Sigmoid colon (tissue), 7 donors: ENCODE results near the gene GSG1L. TPM values are rescaled to one million over a fixed set of nuclear protein-coding genes. Genes with fewer than 3 reads are reported as not detected.

Source experiments
- DNase-seq: peaks from one replicate; pipeline ENCODE4 v3.0.0-alpha.2; 2019
- H3K27ac ChIP-seq, 4 donors: fragments of 200-600 bp; sonication (generic); one replicate each; pipeline ENCODE4 v1.5.1; 2016 to 2019; ENCODE audit warnings: mild to moderate bottlenecking in 1 of 4
- H3K27me3 ChIP-seq, 3 donors: fragments of 200-600 bp; sonication (generic); one replicate each; pipeline ENCODE4 v1.5.1; 2019; ENCODE audit warnings: mild to moderate bottlenecking in 1 of 3
- H3K36me3 ChIP-seq, 4 donors: fragments of 200-600 bp; sonication (generic); one replicate each; pipeline ENCODE4 v1.5.1; 2016 to 2019
- H3K4me1 ChIP-seq, 4 donors: fragments of 200-600 bp; sonication (generic); one replicate each; pipeline ENCODE4 v1.5.1; 2017 to 2019
- H3K4me3 ChIP-seq, 4 donors: fragments of 200-600 bp; sonication (generic); one replicate each; pipeline ENCODE4 v1.5.1; 2017 to 2019; ENCODE audit warnings: mild to moderate bottlenecking in 2 of 4, moderate library complexity in 1 of 4
- H3K9me3 ChIP-seq, 4 donors: fragments of 200-600 bp in 3 of 4; sonication (generic) in 3 of 4; one replicate each; pipeline versions ENCODE4 v1.5.1 to v1.6.1; 2013 to 2019
- EP300 ChIP-seq, 4 donors: sonication (generic); formaldehyde crosslinking; IDR thresholded peaks; one replicate each; pipeline ENCODE4 v1.6.1; 2017; ENCODE audit warnings: antibody characterized with exemption in 4 of 4
- POLR2A ChIP-seq, 2 donors: fragments of 450-650 bp; IDR thresholded peaks; one replicate each; pipeline ENCODE4 v1.6.1; 2016; ENCODE audit warnings: antibody characterized with exemption in 2 of 2, mild to moderate bottlenecking in 2 of 2, moderate library complexity in 2 of 2
- POLR2AphosphoS5 ChIP-seq, 4 donors: sonication (generic); formaldehyde crosslinking; IDR thresholded peaks; one replicate each; pipeline ENCODE4 v1.6.1; 2017; ENCODE audit warnings: antibody characterized with exemption in 4 of 4
- WGBS, 2 donors: extraction: QIAGEN DNeasy Blood & Tissue Kit; methylation state at CpG; one replicate each; pipeline ENCODE4 v1.1.7; 2013; 5-methylcytosine and 5-hydroxymethylcytosine counted together
- intact Hi-C: fragments of 100-400 bp; cut with DNase I; formaldehyde crosslinking; loops from one replicate; pipeline ENCODE4 v1.15.1; 2023
- polyA plus RNA-seq, 3 donors: library from polyadenylated mRNA; stranded (reverse); fragments of 200-250 nt; gene quantifications; one replicate each; pipeline ENCODE4 v1.2.3, GENCODE V29; 2013
- total RNA-seq, 4 donors: library from RNA; depleted of rRNA; stranded (reverse); fragments of >200 nt; gene quantifications; one replicate each; pipeline ENCODE4 v1.1.0, GENCODE V29; 2016
- TF ChIP-seq, protein P1 (sequence below), 4 experiments: fragments of 450-650 bp in 3 of 4; fragments of 200-600 bp in 1 of 4; IDR thresholded peaks; one replicate each; pipeline ENCODE4 v1.5.1; 2016 to 2019; ENCODE audit warnings: antibody characterized with exemption in 4 of 4, mild to moderate bottlenecking in 3 of 4, moderate library complexity in 2 of 4
- donor health status: healthy with polysubstance abuse.
- donor health status: Bipolar disorder and iron deficiency.
- donor health status: healthy.

The GSG1L gene
- total and polyA plus RNA-seq, 7 donors: 0.25 to 0.66 (median 0.36) TPM; not detected in 2

DNA sequence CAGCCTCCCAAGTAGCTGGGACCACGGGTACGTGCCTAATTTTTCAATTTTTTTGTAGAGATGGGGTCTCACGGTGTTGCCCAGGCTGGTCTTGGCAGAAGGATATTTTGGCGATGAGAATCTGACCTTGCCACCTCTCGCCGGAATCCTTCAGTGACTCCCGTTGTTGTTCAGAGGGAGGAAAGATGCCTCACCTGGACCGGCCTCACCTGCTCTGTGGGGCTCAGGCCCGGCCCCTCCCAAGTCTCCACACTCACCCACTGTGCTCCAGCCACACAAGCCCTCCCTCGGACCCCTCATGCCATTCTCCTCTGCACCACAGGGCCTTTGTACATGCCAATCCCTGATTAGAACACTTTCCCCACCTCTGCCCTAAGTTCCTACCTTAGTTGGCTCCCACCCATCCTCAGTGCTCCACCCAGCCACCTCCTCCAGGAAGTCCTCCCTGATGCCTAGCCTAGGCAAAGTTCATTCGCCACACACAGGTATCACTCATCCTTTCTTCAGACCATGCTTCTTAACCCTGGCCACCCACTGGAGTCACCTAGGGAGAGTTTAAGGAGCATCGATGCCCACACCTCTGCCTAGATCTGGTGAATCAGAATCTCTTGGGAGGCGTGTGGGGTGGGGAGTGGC lies 136.1 kb downstream of the GSG1L start:
- no peaks in the 10 kb centered on the region for H3K4me1 ChIP-seq
- no peaks in the 10 kb centered on the region for H3K9me3 ChIP-seq
- DNase-seq: no peak
- intact Hi-C loops: no loop called here
- H3K36me3 ChIP-seq: no peaks in the 10 kb centered on the region
- TF ChIP-seq POLR2A (IDR thresholded peaks at IDR 0.05): no peak
- TF ChIP-seq, protein P1, sequence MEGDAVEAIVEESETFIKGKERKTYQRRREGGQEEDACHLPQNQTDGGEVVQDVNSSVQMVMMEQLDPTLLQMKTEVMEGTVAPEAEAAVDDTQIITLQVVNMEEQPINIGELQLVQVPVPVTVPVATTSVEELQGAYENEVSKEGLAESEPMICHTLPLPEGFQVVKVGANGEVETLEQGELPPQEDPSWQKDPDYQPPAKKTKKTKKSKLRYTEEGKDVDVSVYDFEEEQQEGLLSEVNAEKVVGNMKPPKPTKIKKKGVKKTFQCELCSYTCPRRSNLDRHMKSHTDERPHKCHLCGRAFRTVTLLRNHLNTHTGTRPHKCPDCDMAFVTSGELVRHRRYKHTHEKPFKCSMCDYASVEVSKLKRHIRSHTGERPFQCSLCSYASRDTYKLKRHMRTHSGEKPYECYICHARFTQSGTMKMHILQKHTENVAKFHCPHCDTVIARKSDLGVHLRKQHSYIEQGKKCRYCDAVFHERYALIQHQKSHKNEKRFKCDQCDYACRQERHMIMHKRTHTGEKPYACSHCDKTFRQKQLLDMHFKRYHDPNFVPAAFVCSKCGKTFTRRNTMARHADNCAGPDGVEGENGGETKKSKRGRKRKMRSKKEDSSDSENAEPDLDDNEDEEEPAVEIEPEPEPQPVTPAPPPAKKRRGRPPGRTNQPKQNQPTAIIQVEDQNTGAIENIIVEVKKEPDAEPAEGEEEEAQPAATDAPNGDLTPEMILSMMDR (IDR thresholded peaks at IDR 0.05): no peak
- WGBS, 2 donors: 76 to 83% methylated on average over 13 of the region's 13 CpGs
- no peak overlapping the region for H3K4me3 ChIP-seq
- H3K27me3 ChIP-seq: peaks cover 0 to 9% (median 0%) of the 10 kb centered on the region in 3 donors
- H3K27ac ChIP-seq: no peak overlapping the region

DNA sequence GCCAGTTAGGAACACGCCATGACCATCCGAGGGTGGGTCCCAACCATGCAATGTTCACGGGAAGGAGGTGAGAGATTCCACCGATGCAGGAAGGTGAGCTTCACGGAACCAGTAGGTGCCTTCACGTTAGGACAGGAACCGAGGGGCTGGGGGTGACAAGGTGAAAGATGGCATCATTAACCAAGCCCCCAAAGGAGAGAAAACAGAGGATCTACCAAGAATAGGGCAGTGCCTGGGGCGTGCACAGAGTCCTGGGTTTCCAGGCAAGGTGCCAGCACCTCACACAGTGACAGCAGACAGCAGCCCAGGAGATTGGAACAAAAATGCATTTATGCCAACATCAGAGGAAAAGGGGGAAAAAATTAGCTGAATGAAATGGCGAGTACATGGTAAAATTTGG lies 137.9 kb downstream of the GSG1L start:
- intact Hi-C loops: no loop called here

DNA sequence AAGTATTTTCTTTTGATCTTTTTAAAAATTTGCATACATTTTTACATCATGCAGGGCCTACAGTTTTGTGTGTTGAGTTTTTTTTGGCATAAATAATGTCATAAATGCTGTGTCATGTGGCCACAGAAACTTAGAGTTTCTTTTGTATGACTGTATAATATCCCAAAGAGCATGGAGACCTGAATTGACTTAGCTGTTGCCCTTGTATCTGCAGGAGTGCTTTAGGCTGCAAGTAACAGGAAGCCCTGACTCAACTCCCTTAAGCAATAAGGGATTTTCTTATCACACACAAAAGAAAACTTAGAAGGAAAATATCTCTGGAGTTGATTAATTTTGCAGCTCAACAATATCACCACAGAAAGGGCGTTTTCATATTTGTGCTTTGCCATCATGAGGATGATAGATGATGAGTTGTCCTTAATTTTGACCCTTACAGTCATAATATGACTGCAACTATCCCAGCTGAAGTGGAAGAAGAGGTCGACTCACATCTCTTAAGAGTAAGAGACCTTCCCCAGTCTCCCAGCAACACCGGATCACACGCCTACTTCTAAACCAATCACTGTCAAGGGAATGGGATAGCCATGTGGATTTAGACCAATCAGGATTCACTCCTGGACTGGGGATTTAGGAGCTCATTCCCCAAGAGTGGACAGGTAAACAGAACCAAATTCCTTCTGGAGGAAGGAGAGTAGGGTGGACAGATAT lies 138.9 kb downstream of the GSG1L start:
- H3K27me3 ChIP-seq: peaks cover 0 to 9% (median 0%) of the 10 kb centered on the region in 3 donors
- no peak for DNase-seq

More for the DNA sequence above, 137.9 kb downstream of the GSG1L start:
- no peaks in the 10 kb centered on the region for H3K36me3 ChIP-seq
- DNase-seq: no peak
- H3K27me3 ChIP-seq: peaks cover 0 to 9% (median 0%) of the 10 kb centered on the region in 3 donors
- no peaks in the 10 kb centered on the region for H3K9me3 ChIP-seq
- TF ChIP-seq POLR2AphosphoS5 (IDR thresholded peaks at IDR 0.05) (no peak), EP300 (IDR thresholded peaks at IDR 0.05) (no peak), POLR2A (IDR thresholded peaks at IDR 0.05) (no peak)
- TF ChIP-seq, protein P1 (IDR thresholded peaks at IDR 0.05): no peak
- H3K4me1 ChIP-seq: no peaks in the 10 kb centered on the region
- no peak overlapping the region for H3K27ac ChIP-seq
- H3K4me3 ChIP-seq: no peak overlapping the region
- 68 to 74% methylated on average over 9 of the region's 9 CpGs for WGBS, 2 donors

DNA sequence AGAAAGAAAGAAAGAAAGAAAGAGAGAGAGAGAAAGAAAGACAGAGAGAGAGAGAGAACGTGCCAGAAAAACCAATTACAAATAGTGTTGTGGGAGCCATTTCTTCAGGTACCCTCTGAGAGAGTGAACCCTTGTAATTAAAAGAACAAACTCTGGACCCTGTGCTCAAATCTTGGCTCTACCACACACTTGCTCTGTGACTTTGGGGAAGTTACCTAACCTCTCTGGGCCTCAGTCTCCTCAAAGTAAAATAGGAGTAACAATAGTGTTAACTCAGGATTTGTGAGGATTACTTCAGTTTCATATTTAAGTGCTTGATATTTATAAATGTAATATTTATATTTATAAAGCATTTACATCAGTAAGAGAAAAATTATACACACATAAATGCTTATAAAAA lies 139.8 kb downstream of the GSG1L start:
- 81 to 83% methylated on average over 1 of the region's 1 CpG for WGBS, 2 donors
- Histone ChIP-seq H3K4me3 (no peak overlapping the region), H3K4me1 (no peaks in the 10 kb centered on the region), H3K27ac (no peak overlapping the region), H3K9me3 (no peaks in the 10 kb centered on the region), H3K36me3 (no peaks in the 10 kb centered on the region), H3K27me3 (peaks cover 0 to 14% (median 0%) of the 10 kb centered on the region in 3 donors)
- DNase-seq: no peak
- intact Hi-C loops: no loop called here
- no peak for TF ChIP-seq POLR2A (IDR thresholded peaks at IDR 0.05)
- TF ChIP-seq, protein P1 (IDR thresholded peaks at IDR 0.05): no peak
- no peak for TF ChIP-seq POLR2AphosphoS5 (IDR thresholded peaks at IDR 0.05)
- no peak for TF ChIP-seq EP300 (IDR thresholded peaks at IDR 0.05)

More for the DNA sequence above, 138.9 kb downstream of the GSG1L start:
- Histone ChIP-seq H3K27ac (no peak overlapping the region), H3K4me1 (no peaks in the 10 kb centered on the region), H3K9me3 (no peaks in the 10 kb centered on the region), H3K4me3 (no peak overlapping the region), H3K36me3 (no peaks in the 10 kb centered on the region)
- 70 to 72% methylated on average over 4 of the region's 4 CpGs for WGBS, 2 donors
- TF ChIP-seq, protein P1 (IDR thresholded peaks at IDR 0.05): no peak
- no peak for TF ChIP-seq POLR2A (IDR thresholded peaks at IDR 0.05)
- TF ChIP-seq EP300 (IDR thresholded peaks at IDR 0.05): no peak
- intact Hi-C loops: no loop called here
